WTC11 (cell line): ENCODE measurements around the gene SEZ6. TPM values are rescaled to one million over a fixed set of nuclear protein-coding genes. Genes with fewer than 3 reads are reported as not detected.

ENCODE experiments used
- ATAC-seq: fragments of 200-7000 bp; cut with Tn5 transposase; 2 replicates; pipeline ENCODE4 v1.10.0; 2021; ENCODE audit warnings: mild to moderate bottlenecking, moderate library complexity
- CTCF ChIA-PET: fragments of 300-600 bp; sonication (Branson Sonifier 250); formaldehyde crosslinking; loops from one replicate; lab custom pipeline; 2021; ENCODE audit warnings: antibody characterized with exemption; lab: Charles Lee
- POLR2A ChIA-PET: fragments of 350-600 bp; sonication (Branson Sonifier 250); formaldehyde crosslinking; loops from one replicate; lab custom pipeline; 2021; ENCODE audit warnings: antibody characterized with exemption; lab: Charles Lee
- DNase-seq: peaks from one replicate; pipeline ENCODE4 v3.0.0; 2021; ENCODE audit warnings: low spot score
- H3K27ac Mint-ChIP-seq: 2 replicates; pipeline ENCODE4 v1.8.0; 2021; ENCODE audit warnings: mixed read lengths
- H3K27me3 Mint-ChIP-seq: 2 replicates; pipeline ENCODE4 v1.8.0; 2021; ENCODE audit warnings: low read depth, mild to moderate bottlenecking, moderate library complexity, mixed read lengths
- H3K36me3 Mint-ChIP-seq: 2 replicates; pipeline ENCODE4 v1.8.0; 2021; ENCODE audit warnings: mixed read lengths
- H3K4me1 Mint-ChIP-seq: 2 replicates; pipeline ENCODE4 v1.8.0; 2022; ENCODE audit warnings: mixed read lengths
- H3K4me3 Mint-ChIP-seq: 2 replicates; pipeline ENCODE4 v1.8.0; 2021; ENCODE audit warnings: mild to moderate bottlenecking, moderate library complexity, mixed read lengths
- H3K9me3 Mint-ChIP-seq: 2 replicates; pipeline ENCODE4 v1.8.0; 2021; ENCODE audit warnings: mixed read lengths
- ELF4 ChIP-seq: sonication (generic); formaldehyde crosslinking; IDR thresholded peaks from 2 replicates; pipeline ENCODE4 v1.8.1; 2022; ENCODE audit warnings: low read depth, mild to moderate bottlenecking, moderate library complexity, missing genetic modification reagents
- EMX1 ChIP-seq: fragments of 250-450 bp; sonication (Bioruptor Pico); IDR thresholded peaks from 2 replicates; pipeline ENCODE4 v1.8.0; 2021; ENCODE audit warnings: mild to moderate bottlenecking
- ESRRA ChIP-seq: sonication (generic); formaldehyde crosslinking; IDR thresholded peaks from 2 replicates; pipeline ENCODE4 v1.8.1; 2022; ENCODE audit warnings: mild to moderate bottlenecking, missing genetic modification reagents, borderline replicate concordance
- ETV6 ChIP-seq: sonication (generic); formaldehyde crosslinking; IDR thresholded peaks from 2 replicates; pipeline ENCODE4 v1.8.1; 2022; ENCODE audit warnings: mild to moderate bottlenecking, missing genetic modification reagents
- FOXJ3 ChIP-seq: sonication (generic); formaldehyde crosslinking; IDR thresholded peaks from 2 replicates; pipeline ENCODE4 v1.9.0; 2021; ENCODE audit warnings: missing genetic modification reagents, mild to moderate bottlenecking, borderline replicate concordance
- GTF2I ChIP-seq: fragments of 250-450 bp; sonication (Bioruptor Pico); conservative IDR thresholded peaks from 2 replicates; pipeline ENCODE4 v1.4.0; 2021; ENCODE audit warnings: mild to moderate bottlenecking
- HMGA2 ChIP-seq: fragments of 250-450 bp; sonication (Bioruptor Pico); IDR thresholded peaks from 2 replicates; pipeline ENCODE4 v1.4.0; 2021; ENCODE audit warnings: mild to moderate bottlenecking, moderate library complexity
- MXD4 ChIP-seq: fragments of 250-450 bp; sonication (Bioruptor Pico); IDR thresholded peaks from 2 replicates; pipeline ENCODE4 v1.8.0; 2021; ENCODE audit warnings: mild to moderate bottlenecking, moderate library complexity, borderline replicate concordance
- NFYB ChIP-seq: sonication (generic); formaldehyde crosslinking; conservative IDR thresholded peaks from 2 replicates; pipeline ENCODE4 v1.8.0; 2022; ENCODE audit warnings: low read depth, missing genetic modification reagents
- RORB ChIP-seq: fragments of 250-450 bp; sonication (Bioruptor Pico); IDR thresholded peaks from 2 replicates; pipeline ENCODE4 v1.9.0; 2021; ENCODE audit warnings: mild to moderate bottlenecking
- TCF7 ChIP-seq: sonication (generic); formaldehyde crosslinking; IDR thresholded peaks from 2 replicates; pipeline ENCODE4 v1.8.0; 2022; ENCODE audit warnings: mild to moderate bottlenecking, low read depth, missing genetic modification reagents, moderate library complexity
- ZNF263 ChIP-seq: sonication (generic); formaldehyde crosslinking; IDR thresholded peaks from 2 replicates; pipeline ENCODE4 v1.8.1; 2022; ENCODE audit warnings: low read depth, mild to moderate bottlenecking, moderate library complexity, missing genetic modification reagents
- ZNF281 ChIP-seq: sonication (generic); formaldehyde crosslinking; IDR thresholded peaks from 2 replicates; pipeline ENCODE4 v1.8.0; 2023; ENCODE audit warnings: mild to moderate bottlenecking, missing genetic modification reagents
- ZNF396 ChIP-seq: fragments of 250-450 bp; sonication (Bioruptor Pico); IDR thresholded peaks from 2 replicates; pipeline ENCODE4 v1.8.0; 2021; ENCODE audit warnings: mild to moderate bottlenecking, moderate library complexity, borderline replicate concordance
- total RNA-seq: library from RNA; stranded (reverse); gene quantifications from 3 replicates; pipeline ENCODE4 v1.2.3, GENCODE V29; 2021
- TF ChIP-seq, protein P1 (sequence below): sonication (generic); formaldehyde crosslinking; IDR thresholded peaks from 2 replicates; pipeline ENCODE4 v1.8.0; 2022; ENCODE audit warnings: mild to moderate bottlenecking, missing genetic modification reagents
- TF ChIP-seq, protein P2 (sequence below): sonication (generic); formaldehyde crosslinking; IDR thresholded peaks from 2 replicates; pipeline ENCODE4 v1.8.1; 2022; ENCODE audit warnings: low read depth, missing genetic modification reagents, borderline replicate concordance
- TF ChIP-seq, protein P3 (sequence below): sonication (generic); formaldehyde crosslinking; IDR thresholded peaks from 2 replicates; pipeline ENCODE4 v1.8.1; 2023; ENCODE audit warnings: mild to moderate bottlenecking, missing genetic modification reagents, moderate library complexity
- TF ChIP-seq, protein P4 (sequence below): sonication (generic); formaldehyde crosslinking; IDR thresholded peaks from 2 replicates; pipeline ENCODE4 v1.8.0; 2022; ENCODE audit warnings: mild to moderate bottlenecking, missing genetic modification reagents
- TF ChIP-seq, protein P5 (sequence below): sonication (generic); formaldehyde crosslinking; IDR thresholded peaks from 2 replicates; pipeline ENCODE4 v1.8.1; 2022; ENCODE audit warnings: low read depth, mild to moderate bottlenecking, moderate library complexity, missing genetic modification reagents, borderline replicate concordance

Gene SEZ6
- total RNA-seq, 1 experiment from 2014 or later, result 3.0 TPM

DNA sequence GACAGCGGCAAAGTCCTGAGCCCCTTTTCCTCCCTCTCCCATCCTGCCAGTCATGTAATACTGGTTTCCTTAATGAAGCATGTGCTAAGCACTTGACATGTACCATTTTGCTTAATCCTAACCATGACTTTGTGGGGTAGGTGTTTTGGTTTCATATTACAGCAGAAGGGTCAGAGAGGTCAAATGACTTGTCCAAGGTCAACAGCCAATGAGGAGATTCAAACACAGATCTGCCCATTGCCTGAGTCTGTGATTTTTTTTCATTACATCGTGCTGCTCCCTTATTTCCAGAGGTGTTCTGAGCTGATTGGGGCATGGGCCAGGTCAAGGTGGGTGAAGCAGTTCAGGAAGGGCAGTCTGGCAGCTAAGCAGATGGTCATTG is 36.9 kb downstream of the SEZ6 start:
- Mint-ChIP-seq H3K4me1 (peaks cover 46% of the 10 kb centered on the region), H3K27me3 (no peaks in the 10 kb centered on the region), H3K9me3 (no peaks in the 10 kb centered on the region), H3K36me3 (no peaks in the 10 kb centered on the region), H3K4me3 (no peak overlapping the region), H3K27ac (peak overlapping the region; percentile 61)
- ChIA-PET POLR2A (no interaction called here), CTCF (interaction anchor here (0.8 to 4.5 kb wide), 23 partner anchors 11 to 156 kb away, joined by 3 to 78 read pairs (median 6); partner anchors contain the start of genes PHF12, PIPOX and SEZ6)
- DNase-seq, result no peak
- TF ChIP-seq TCF7 (CRISPR knock-in tag) (no peak), NFYB (CRISPR knock-in tag) (no peak), GTF2I (CRISPR knock-in tag) (0 out of 2 replicates have a peak, but pooled peaks have one; percentile 5), ELF4 (CRISPR knock-in tag) (no peak), ESRRA (CRISPR knock-in tag) (0 out of 2 replicates have a peak, but pooled peaks have one; percentile 31), ZNF396 (no peak), ZNF281 (CRISPR knock-in tag) (no peak), MXD4 (CRISPR knock-in tag) (no peak), ETV6 (CRISPR knock-in tag) (0 out of 2 replicates have a peak, but pooled peaks have one; percentile 3), FOXJ3 (CRISPR knock-in tag) (no peak), EMX1 (CRISPR knock-in tag) (no peak), RORB (CRISPR knock-in tag) (no peak)
- TF ChIP-seq, protein P1, sequence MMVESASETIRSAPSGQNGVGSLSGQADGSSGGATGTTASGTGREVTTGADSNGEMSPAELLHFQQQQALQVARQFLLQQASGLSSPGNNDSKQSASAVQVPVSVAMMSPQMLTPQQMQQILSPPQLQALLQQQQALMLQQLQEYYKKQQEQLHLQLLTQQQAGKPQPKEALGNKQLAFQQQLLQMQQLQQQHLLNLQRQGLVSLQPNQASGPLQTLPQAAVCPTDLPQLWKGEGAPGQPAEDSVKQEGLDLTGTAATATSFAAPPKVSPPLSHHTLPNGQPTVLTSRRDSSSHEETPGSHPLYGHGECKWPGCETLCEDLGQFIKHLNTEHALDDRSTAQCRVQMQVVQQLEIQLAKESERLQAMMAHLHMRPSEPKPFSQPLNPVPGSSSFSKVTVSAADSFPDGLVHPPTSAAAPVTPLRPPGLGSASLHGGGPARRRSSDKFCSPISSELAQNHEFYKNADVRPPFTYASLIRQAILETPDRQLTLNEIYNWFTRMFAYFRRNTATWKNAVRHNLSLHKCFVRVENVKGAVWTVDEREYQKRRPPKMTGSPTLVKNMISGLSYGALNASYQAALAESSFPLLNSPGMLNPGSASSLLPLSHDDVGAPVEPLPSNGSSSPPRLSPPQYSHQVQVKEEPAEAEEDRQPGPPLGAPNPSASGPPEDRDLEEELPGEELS (CRISPR knock-in tag), result no peak
- TF ChIP-seq, protein P2, sequence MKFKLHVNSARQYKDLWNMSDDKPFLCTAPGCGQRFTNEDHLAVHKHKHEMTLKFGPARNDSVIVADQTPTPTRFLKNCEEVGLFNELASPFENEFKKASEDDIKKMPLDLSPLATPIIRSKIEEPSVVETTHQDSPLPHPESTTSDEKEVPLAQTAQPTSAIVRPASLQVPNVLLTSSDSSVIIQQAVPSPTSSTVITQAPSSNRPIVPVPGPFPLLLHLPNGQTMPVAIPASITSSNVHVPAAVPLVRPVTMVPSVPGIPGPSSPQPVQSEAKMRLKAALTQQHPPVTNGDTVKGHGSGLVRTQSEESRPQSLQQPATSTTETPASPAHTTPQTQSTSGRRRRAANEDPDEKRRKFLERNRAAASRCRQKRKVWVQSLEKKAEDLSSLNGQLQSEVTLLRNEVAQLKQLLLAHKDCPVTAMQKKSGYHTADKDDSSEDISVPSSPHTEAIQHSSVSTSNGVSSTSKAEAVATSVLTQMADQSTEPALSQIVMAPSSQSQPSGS, result no peak
- TF ChIP-seq, protein P3, sequence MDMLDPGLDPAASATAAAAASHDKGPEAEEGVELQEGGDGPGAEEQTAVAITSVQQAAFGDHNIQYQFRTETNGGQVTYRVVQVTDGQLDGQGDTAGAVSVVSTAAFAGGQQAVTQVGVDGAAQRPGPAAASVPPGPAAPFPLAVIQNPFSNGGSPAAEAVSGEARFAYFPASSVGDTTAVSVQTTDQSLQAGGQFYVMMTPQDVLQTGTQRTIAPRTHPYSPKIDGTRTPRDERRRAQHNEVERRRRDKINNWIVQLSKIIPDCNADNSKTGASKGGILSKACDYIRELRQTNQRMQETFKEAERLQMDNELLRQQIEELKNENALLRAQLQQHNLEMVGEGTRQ, result no peak
- ATAC-seq, result no peak

- ChIA-PET CTCF (interaction anchor here (0.6 to 4.5 kb wide), 36 partner anchors 11 to 211 kb away, joined by 3 to 78 read pairs (median 4); partner anchors contain the start of genes MYO18A, PHF12, PIPOX and SEZ6), POLR2A (interaction anchor here (0.5 kb wide), 1 partner anchor 42 kb away, joined by 3 read pairs; no protein-coding TSS in a partner anchor)
- ATAC-seq, result peak; percentile 48
- Mint-ChIP-seq H3K4me3 (no peak overlapping the region), H3K36me3 (no peaks in the 10 kb centered on the region), H3K4me1 (peaks cover 46% of the 10 kb centered on the region), H3K27me3 (no peaks in the 10 kb centered on the region), H3K27ac (peak overlapping the region; percentile 61), H3K9me3 (no peaks in the 10 kb centered on the region)
- DNase-seq, result no peak
- TF ChIP-seq ZNF281 (CRISPR knock-in tag) (peak; percentile 89), ETV6 (CRISPR knock-in tag) (0 out of 2 replicates have a peak, but pooled peaks have one; percentile 13), ZNF263 (0 out of 2 replicates have a peak, but pooled peaks have one; percentile 64), HMGA2 (no peak)
- TF ChIP-seq, protein P4, sequence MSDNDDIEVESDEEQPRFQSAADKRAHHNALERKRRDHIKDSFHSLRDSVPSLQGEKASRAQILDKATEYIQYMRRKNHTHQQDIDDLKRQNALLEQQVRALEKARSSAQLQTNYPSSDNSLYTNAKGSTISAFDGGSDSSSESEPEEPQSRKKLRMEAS (CRISPR knock-in tag), result 0 out of 2 replicates have a peak, but pooled peaks have one; percentile 19
- TF ChIP-seq, protein P5, sequence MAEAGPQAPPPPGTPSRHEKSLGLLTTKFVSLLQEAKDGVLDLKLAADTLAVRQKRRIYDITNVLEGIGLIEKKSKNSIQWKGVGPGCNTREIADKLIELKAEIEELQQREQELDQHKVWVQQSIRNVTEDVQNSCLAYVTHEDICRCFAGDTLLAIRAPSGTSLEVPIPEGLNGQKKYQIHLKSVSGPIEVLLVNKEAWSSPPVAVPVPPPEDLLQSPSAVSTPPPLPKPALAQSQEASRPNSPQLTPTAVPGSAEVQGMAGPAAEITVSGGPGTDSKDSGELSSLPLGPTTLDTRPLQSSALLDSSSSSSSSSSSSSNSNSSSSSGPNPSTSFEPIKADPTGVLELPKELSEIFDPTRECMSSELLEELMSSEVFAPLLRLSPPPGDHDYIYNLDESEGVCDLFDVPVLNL (CRISPR knock-in tag), result no peak
Measured at GRCh38 chr17:28968231-28968913, 37.5 kb downstream of the SEZ6 start.
